ENCODE measurements around the gene ACTL9.
"Not testable (repeated sequence)": the region's sequence is repeated elsewhere in the genome, so short reads cannot be mapped to it uniquely, and the experiment has no call there.

ACTL9 gene, protein sequence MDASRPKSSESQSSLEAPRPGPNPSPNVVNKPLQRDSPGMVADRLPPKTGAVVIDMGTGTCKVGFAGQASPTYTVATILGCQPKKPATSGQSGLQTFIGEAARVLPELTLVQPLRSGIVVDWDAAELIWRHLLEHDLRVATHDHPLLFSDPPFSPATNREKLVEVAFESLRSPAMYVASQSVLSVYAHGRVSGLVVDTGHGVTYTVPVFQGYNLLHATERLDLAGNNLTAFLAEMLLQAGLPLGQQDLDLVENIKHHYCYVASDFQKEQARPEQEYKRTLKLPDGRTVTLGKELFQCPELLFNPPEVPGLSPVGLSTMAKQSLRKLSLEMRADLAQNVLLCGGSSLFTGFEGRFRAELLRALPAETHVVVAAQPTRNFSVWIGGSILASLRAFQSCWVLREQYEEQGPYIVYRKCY

DNA sequence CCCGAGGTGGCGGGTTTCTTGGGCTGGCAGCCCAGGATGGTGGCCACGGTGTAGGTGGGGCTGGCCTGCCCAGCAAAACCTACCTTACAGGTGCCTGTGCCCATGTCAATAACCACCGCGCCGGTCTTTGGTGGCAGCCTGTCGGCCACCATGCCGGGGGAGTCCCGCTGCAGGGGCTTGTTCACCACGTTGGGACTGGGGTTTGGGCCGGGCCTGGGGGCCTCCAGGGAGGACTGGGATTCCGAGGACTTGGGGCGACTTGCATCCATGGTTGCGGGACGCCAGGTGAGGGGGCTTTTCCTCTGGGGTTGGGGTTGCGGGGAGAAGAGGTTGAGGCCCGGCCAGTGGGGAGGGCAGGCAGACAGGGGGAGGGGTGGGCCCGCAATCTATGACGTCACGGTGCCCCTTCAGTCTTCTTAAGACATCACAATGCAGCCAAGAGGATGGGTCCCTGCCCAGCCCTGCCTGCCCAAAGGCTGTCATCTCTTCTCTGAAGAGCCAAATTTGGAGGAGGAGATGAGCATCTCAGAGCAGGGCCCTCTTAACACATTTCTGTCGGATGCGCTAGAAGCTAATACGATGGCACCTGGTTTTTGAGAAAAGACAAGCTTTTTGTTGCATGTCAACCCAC lies at the start of gene ACTL9:
ACTL9 (minus strand) TSS at position 363 of the 631 bp plus-strand sequence; CDS start at position 269, 94 bp downstream.
- no peak for DNase-seq

DNA sequence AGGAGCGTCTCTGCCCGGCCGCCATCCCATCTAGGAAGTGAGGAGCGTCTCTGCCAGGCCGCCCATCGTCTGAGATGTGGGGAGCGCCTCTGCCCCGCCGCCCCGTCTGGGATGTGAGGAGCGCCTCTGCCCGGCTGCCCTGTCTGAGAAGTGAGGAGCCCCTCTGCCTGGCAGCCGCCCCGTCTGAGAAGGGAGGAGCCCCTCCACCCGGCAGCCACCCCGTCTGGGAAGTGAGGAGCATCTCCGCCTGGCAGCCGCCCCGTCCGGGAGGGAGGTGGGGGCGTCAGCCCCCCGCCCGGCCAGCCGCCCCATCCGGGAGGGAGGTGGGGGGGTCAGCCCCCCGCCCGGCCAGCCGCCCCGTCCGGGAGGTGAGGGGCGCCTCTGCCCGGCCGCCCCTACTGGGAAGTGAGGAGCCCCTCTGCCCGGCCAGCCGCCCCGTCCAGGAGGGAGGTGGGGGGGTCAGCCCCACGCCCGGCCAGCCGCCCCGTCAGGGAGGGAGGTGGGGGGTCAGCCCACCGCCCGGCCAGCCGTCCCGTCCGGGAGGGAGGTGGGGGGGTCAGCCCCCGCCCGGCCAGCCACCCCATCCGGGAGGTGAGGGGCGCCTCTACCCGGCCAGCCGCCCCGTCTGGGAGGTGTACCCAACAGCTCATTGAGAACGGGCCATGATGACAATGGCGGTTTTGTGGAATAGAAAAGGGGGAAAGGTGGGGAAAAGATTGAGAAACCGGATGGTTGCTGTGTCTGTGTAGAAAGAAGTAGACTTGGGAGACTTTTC lies 40.9 kb upstream of the ACTL9 start:
- not testable (repeated sequence) for DNase-seq

GRCh38 chr19:8738377-8738776 lies 39.8 kb upstream of the ACTL9 start:
- no peak for DNase-seq

GRCh38 chr19:8731428-8732169 lies 33.0 kb upstream of the ACTL9 start:
- no peak for DNase-seq

DNA sequence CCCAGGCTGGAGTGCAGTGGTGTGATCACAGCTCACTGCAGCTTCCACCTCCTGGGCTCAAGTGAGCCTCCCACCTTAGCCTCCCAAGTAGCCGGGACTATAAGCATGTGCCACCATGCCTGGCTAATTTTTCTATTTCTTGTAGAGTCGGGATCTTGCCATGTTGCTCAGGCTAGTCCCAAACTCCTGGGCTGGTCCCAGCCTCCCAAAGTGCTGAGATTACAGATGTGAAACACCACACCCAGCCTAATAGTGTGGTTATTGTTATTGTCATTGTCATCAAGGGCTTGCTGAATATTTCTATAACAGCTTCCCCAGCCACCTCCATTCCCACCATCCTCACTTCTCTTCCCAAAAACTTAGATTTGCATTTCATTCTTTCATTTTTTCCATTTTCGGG lies 25.7 kb upstream of the ACTL9 start:
- no peak for DNase-seq

- no peak for DNase-seq
Observed at GRCh38 chr19:8722032-8722431, 23.4 kb upstream of the ACTL9 start.

DNA sequence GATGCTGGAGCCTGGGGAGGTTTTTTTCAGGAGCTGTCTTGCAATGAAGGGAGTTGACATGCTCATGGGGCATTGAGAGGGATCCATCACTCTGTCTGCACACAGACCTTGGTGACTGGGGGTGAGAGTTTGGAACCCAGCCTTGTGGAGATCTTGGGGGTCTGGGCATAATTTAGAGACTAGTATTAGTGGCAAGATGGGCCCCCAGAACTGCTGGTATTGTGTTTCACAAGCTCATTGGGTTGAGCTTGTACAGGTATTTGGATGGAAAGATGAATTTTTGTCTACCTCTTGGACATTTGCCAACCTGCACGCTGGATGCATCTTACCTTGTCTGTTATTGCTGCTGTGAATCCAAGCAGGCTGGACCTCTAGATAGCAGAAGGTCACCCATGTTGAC lies 22.7 kb upstream of the ACTL9 start, which contains the start of gene OR2Z1:
OR2Z1 (plus strand) TSS at position 301 of the 400 bp plus-strand sequence. CDS start 9,395 bp downstream, outside the sequence.
- no peak for DNase-seq

DNA sequence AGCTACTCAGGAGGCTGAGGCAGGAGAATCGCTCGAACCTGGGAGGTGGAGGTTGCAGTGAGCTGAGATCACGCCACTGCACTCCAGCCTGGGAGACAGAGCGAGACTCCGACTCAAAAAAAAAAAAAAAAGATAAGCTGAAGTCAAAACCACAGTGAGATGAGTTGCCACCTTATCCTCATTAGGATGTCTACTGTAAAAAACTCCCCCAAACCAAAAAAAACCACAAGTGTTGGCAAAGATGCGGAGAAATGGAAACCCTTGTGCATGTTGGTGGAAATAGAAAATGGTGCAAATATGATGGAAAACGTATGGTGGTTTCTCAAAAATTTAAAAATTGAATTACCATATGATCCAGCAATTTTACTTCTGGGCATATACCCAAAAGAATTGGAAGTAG lies 11.7 kb upstream of the ACTL9 start:
- DNase-seq = not testable (repeated sequence)

DNA sequence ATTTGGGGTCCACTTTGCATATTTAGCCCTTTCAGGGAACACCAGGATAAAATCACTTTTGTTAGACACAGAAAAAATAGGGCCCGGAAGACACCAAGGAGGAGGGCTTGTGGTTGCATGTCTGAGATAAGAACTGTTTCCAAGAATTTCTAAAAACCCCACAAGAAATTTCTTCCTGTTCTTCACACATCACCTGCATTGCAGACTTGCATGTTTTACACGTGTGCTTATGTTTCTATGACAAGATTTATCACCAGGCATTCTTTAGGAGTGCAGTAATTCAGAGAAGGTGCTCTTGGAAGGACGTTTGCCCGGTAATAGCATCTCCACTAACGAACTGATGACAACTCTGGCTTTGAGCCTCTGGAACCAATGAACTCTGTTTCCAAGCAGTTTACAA lies 7.1 kb upstream of the ACTL9 start:
- no peak for DNase-seq

GRCh38 chr19:8705304-8705703 lies 6.7 kb upstream of the ACTL9 start:
- not testable (repeated sequence) for DNase-seq

GRCh38 chr19:8703223-8703622 lies 4.6 kb upstream of the ACTL9 start:
- no peak for DNase-seq

DNA sequence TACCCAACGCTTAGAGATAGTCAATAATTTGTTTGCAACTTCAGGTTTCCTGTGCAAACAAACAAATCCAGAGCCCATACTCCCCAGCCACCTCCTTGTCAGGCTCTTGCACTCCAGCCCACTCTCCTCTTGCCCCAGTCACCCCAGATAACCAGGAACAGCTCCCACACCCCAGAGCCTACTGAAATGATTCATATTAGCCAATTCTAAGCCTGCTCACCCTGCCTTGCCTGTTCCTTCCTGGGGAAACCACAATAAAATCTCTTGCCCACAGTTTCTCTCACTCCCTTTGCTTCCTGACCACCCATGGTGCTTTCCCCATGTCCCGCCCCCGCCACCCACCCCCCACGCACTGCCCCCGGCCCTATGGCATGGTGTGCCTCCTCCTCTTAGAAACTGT lies 3.8 kb upstream of the ACTL9 start:
- DNase-seq = no peak

DNA sequence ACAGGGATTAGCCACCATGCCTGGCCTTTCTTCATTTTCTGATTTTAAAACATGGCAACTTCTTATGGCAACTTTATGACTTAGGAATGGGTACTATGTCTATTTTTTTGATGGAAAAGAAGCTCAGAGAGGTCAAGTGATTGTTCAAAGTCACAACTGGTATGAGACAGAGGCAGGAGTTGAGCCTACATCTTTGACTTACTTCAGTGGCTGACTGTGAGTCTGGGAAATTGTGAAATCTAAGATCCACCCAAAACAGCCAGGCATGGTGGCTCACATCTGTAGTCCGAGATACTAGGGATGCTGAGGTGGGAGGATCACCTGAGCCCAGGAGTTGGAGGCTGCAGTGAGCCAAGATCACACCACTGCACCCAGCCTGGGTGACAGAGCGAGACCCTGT lies 2.4 kb upstream of the ACTL9 start:
- no peak for DNase-seq

GRCh38 chr19:8699908-8700307 lies 1.3 kb upstream of the ACTL9 start:
- DNase-seq = no peak

GRCh38 chr19:8697671-8698432 lies 743 bp downstream of the ACTL9 start:
- no peak for DNase-seq

GRCh38 chr19:8696993-8697392 lies 1.6 kb downstream of the ACTL9 start:
- DNase-seq = no peak

DNA sequence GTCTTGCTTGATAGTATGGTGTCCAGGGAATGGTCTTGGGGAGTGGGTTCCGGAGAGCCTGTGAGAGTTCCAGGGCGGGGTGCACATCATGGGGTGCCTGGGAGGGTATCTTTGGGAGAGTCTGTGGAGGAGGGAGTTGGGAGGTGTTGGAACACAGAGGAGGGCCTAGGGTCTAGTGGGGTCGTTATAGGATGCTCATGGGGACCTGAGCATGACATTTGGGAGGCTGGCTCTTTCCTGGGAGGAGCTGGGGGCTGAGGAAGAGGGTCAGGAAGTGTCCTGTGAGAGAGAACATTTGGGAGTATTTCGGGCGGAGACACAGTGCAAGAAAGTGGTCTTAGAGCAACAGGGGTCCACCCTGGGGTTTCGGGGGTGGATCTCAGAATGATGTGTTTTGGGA lies 2.7 kb downstream of the ACTL9 start:
- no peak for DNase-seq

- DNase-seq = no peak
Observed at GRCh38 chr19:8695501-8695900, 3.1 kb downstream of the ACTL9 start.

- DNase-seq = no peak
Observed at GRCh38 chr19:8690753-8691539, 7.6 kb downstream of the ACTL9 start.

- DNase-seq = no peak
Observed at GRCh38 chr19:8688930-8689329, 9.7 kb downstream of the ACTL9 start.

DNA sequence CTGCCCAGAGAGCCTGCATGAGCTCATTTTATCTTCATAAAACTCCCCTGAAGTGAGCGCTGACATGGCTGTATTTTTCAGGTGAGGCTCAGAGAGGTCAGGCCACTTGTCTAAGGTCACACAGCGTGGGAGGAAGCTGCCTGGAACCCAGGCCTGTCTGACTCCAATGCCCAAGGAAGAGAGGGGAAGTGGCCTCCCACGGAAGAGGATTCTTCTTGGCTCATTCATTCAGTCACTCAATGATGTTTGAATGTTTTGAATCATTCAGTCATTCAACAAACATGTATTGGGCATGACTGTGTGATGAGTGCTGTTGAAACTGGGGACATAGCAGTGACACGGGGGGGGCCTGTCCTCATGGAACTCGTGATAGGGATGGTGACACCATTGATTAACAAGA lies 12.0 kb downstream of the ACTL9 start:
- DNase-seq = no peak

All from NCI-H524 treated with DMSO at 0.1 percent for 48 hours (cell line).